CD8-positive, alpha-beta memory T cell (primary cell): Measurements from ENCODE around the gene ITGAL. TPM values are rescaled to one million over a fixed set of nuclear protein-coding genes. Genes with fewer than 3 reads are reported as not detected.
"Not testable (repeated sequence)": the region's sequence is repeated elsewhere in the genome, so short reads cannot be mapped to it uniquely, and the experiment has no call there.

Experiments
- CTCF ChIA-PET: fragments of 350-600 bp; sonication (Branson Sonifier 250); formaldehyde crosslinking; loops from one replicate; lab custom pipeline; 2021; ENCODE audit warnings: antibody characterized with exemption; lab: Charles Lee
- POLR2A ChIA-PET: fragments of 350-600 bp; sonication (Branson Sonifier 250); formaldehyde crosslinking; loops from one replicate; lab custom pipeline; 2021; ENCODE audit warnings: antibody characterized with exemption; lab: Charles Lee
- DNase-seq, 5 donors: peaks; one replicate each; pipeline versions ENCODE4 v3.0.0 to v3.0.0-alpha.2; 2020 to 2022; ENCODE audit warnings: mixed read lengths in 1 of 5
- H3K27ac ChIP-seq: one replicate; pipeline ENCODE4 v1.7.0; 2013; ENCODE audit warnings: low read depth, mild to moderate bottlenecking, low read length, moderate library complexity
- H3K27me3 ChIP-seq: 2 replicates; pipeline ENCODE4 v1.7.0; 2013; ENCODE audit warnings: low read length, mild to moderate bottlenecking; ENCODE audit not compliant: insufficient read depth, poor library complexity, severe bottlenecking
- H3K36me3 ChIP-seq: 2 replicates; pipeline ENCODE4 v1.7.0; 2013; ENCODE audit warnings: mild to moderate bottlenecking, low read length, moderate library complexity; ENCODE audit not compliant: insufficient read depth
- H3K4me1 ChIP-seq: 2 replicates; pipeline ENCODE4 v1.7.0; 2013; ENCODE audit warnings: mild to moderate bottlenecking, low read length, moderate library complexity; ENCODE audit not compliant: insufficient read depth
- H3K4me3 ChIP-seq: 2 replicates; pipeline ENCODE4 v1.7.0; 2013; ENCODE audit warnings: mild to moderate bottlenecking, low read length
- H3K9me3 ChIP-seq: 2 replicates; pipeline ENCODE4 v1.7.0; 2013; ENCODE audit warnings: mild to moderate bottlenecking, low read length
- H3K27ac Mint-ChIP-seq, 8 donors: one replicate each; pipeline ENCODE4 v1.8.0; 2020 to 2021; ENCODE audit warnings: mixed read lengths in 8 of 8, mild to moderate bottlenecking in 6 of 8, inconsistent platforms in 3 of 8, moderate library complexity in 3 of 8
- H3K27me3 Mint-ChIP-seq, 2 donors: one replicate each; pipeline ENCODE4 v1.8.0; 2020 to 2021; ENCODE audit warnings: mixed read lengths in 2 of 2, mild to moderate bottlenecking in 1 of 2, moderate library complexity in 1 of 2
- H3K36me3 Mint-ChIP-seq, 3 donors: one replicate each; pipeline ENCODE4 v1.8.0; 2020 to 2021; ENCODE audit warnings: mixed read lengths in 3 of 3, inconsistent platforms in 1 of 3, mild to moderate bottlenecking in 1 of 3
- H3K4me1 Mint-ChIP-seq, 3 donors: one replicate each; pipeline ENCODE4 v1.8.0; 2020 to 2021; ENCODE audit warnings: mixed read lengths in 3 of 3, inconsistent platforms in 1 of 3, mild to moderate bottlenecking in 1 of 3
- H3K4me3 Mint-ChIP-seq, 7 donors: one replicate each; pipeline ENCODE4 v1.8.0; 2020 to 2021; ENCODE audit warnings: mixed read lengths in 7 of 7, mild to moderate bottlenecking in 6 of 7, moderate library complexity in 4 of 7, inconsistent platforms in 2 of 7
- H3K9me3 Mint-ChIP-seq, 5 donors: one replicate each; pipeline ENCODE4 v1.8.0; 2020 to 2022; ENCODE audit warnings: mixed read lengths in 5 of 5, mild to moderate bottlenecking in 3 of 5, moderate library complexity in 2 of 5, inconsistent platforms in 1 of 5
- polyA plus RNA-seq: library from polyadenylated mRNA; unstranded; fragments of 300-500 nt; fragmentation: Illumina TruSeq; gene quantifications from one replicate; pipeline ENCODE4 v1.2.3, GENCODE V29; 2021
- total RNA-seq, 2 experiments: library from RNA; stranded (reverse); gene quantifications; one replicate each; pipeline ENCODE4 v1.2.3, GENCODE V29; 2021

The ITGAL gene
- total and polyA plus RNA-seq, 3 experiments from 2014 or later, result 256 to 363 (median 333) TPM

- CTCF ChIA-PET, result interaction anchor here (2.1 kb wide), 1 partner anchor 17 kb away, joined by 7 read pairs; the partner anchor contains the start of gene ZNF764
- H3K27ac Mint-ChIP-seq, POLR2A ChIA-PET: not testable (repeated sequence)
Observed at GRCh38 chr16:30539986-30540526, 67.5 kb downstream of the ITGAL start.

GRCh38 chr16:30540916-30541464 is 68.4 kb downstream of the ITGAL start:
- H3K36me3 Mint-ChIP-seq, DNase-seq, H3K27me3 Mint-ChIP-seq, H3K9me3 Mint-ChIP-seq, H3K4me3 ChIP-seq, H3K4me3 Mint-ChIP-seq, H3K9me3 ChIP-seq, H3K27me3 ChIP-seq, H3K4me1 ChIP-seq, H3K36me3 ChIP-seq, H3K27ac ChIP-seq, POLR2A ChIA-PET, H3K27ac Mint-ChIP-seq: not testable (repeated sequence)
- peaks cover 6 to 17% (median 12%) of the 10 kb centered on the region in 3 donors for H3K4me1 Mint-ChIP-seq
- CTCF ChIA-PET, result interaction anchor here (0.6 to 2.1 kb wide), 2 partner anchors 16 to 69 kb away, joined by 3 to 7 read pairs; partner anchors contain the start of genes ZNF689 and ZNF764

More at GRCh38 chr16:30539986-30540526, 67.5 kb downstream of the ITGAL start:
- H3K27me3 ChIP-seq, DNase-seq, H3K9me3 ChIP-seq, H3K36me3 ChIP-seq, H3K4me3 Mint-ChIP-seq, H3K27me3 Mint-ChIP-seq, H3K4me3 ChIP-seq, H3K9me3 Mint-ChIP-seq: not testable (repeated sequence)
- Histone ChIP-seq H3K27ac (peak overlapping the region; percentile 9), H3K4me1 (peaks cover 16% of the 10 kb centered on the region)
- Mint-ChIP-seq H3K4me1 (peaks cover 16 to 25% (median 18%) of the 10 kb centered on the region in 3 donors), H3K36me3 (peaks cover 0 to 12% (median 0%) of the 10 kb centered on the region in 3 donors)

- peaks cover 0 to 4% (median 0%) of the 10 kb centered on the region in 3 donors for H3K36me3 Mint-ChIP-seq
- Histone ChIP-seq H3K36me3 (peaks cover 4% of the 10 kb centered on the region), H3K9me3 (no peaks in the 10 kb centered on the region), H3K4me1 (no peaks in the 10 kb centered on the region), H3K4me3 (no peak overlapping the region), H3K27ac (peak overlapping the region; percentile 54), H3K27me3 (no peaks in the 10 kb centered on the region)
- no peak for DNase-seq
- ChIA-PET POLR2A (interaction anchor here (1.1 kb wide), 1 partner anchor 10 kb away, joined by 7 read pairs; no protein-coding TSS in a partner anchor), CTCF (interaction anchor here (2.1 kb wide), 1 partner anchor 16 kb away, joined by 7 read pairs; the partner anchor contains the start of gene ZNF764)
- no peak overlapping the region for H3K27ac Mint-ChIP-seq
- H3K4me3 Mint-ChIP-seq, result no peak overlapping the region
- peaks cover 0 to 12% (median 6%) of the 10 kb centered on the region in 3 donors for H3K4me1 Mint-ChIP-seq
- no peaks in the 10 kb centered on the region for H3K9me3 Mint-ChIP-seq
- H3K27me3 Mint-ChIP-seq, result peaks cover 0 to 2% of the 10 kb centered on the region in 2 donors
Observed at GRCh38 chr16:30541502-30542329, 69.2 kb downstream of the ITGAL start.

GRCh38 chr16:30543067-30543466 is 70.5 kb downstream of the ITGAL start:
- Mint-ChIP-seq H3K4me1 (peaks cover 2 to 8% (median 2%) of the 10 kb centered on the region in 3 donors), H3K4me3 (no peak overlapping the region), H3K27me3 (peaks cover 0 to 2% of the 10 kb centered on the region in 2 donors), H3K27ac (no peak overlapping the region), H3K36me3 (peaks cover 0 to 3% (median 0%) of the 10 kb centered on the region in 3 donors), H3K9me3 (no peaks in the 10 kb centered on the region)
- DNase-seq, result no peak
- Histone ChIP-seq H3K36me3 (peaks cover 4% of the 10 kb centered on the region), H3K9me3 (no peaks in the 10 kb centered on the region), H3K27me3 (no peaks in the 10 kb centered on the region), H3K4me1 (no peaks in the 10 kb centered on the region), H3K4me3 (no peak overlapping the region), H3K27ac (no peak overlapping the region)
- CTCF ChIA-PET, result no interaction called here
- POLR2A ChIA-PET, result interaction anchor here (1.1 kb wide), 1 partner anchor 9 kb away, joined by 7 read pairs; no protein-coding TSS in a partner anchor

GRCh38 chr16:30546115-30546514 is 73.6 kb downstream of the ITGAL start:
- ChIA-PET POLR2A (interaction anchor here (0.6 to 0.7 kb wide), 2 partner anchors 11 to 37 kb away, joined by 4 to 6 read pairs; no protein-coding TSS in a partner anchor), CTCF (interaction anchor here (1.0 to 1.1 kb wide), 3 partner anchors 9 to 52 kb away, joined by 3 read pairs; no protein-coding TSS in a partner anchor)
- Mint-ChIP-seq H3K27ac (peak overlapping the region in 3 of 8 donors; percentile 19 to 56 (median 20)), H3K36me3 (no peaks in the 10 kb centered on the region), H3K27me3 (peaks cover 0 to 2% of the 10 kb centered on the region in 2 donors), H3K4me3 (peak overlapping the region in 1 of 7 donors; percentile 60), H3K9me3 (no peaks in the 10 kb centered on the region), H3K4me1 (peaks cover 10 to 27% (median 16%) of the 10 kb centered on the region in 3 donors)
- Histone ChIP-seq H3K4me1 (peaks cover 3% of the 10 kb centered on the region), H3K9me3 (no peaks in the 10 kb centered on the region), H3K36me3 (no peaks in the 10 kb centered on the region), H3K27ac (no peak overlapping the region), H3K27me3 (no peaks in the 10 kb centered on the region), H3K4me3 (no peak overlapping the region)
- no peak for DNase-seq

GRCh38 chr16:30548416-30549253 is 76.1 kb downstream of the ITGAL start:
- Mint-ChIP-seq H3K9me3 (no peaks in the 10 kb centered on the region), H3K27me3 (peaks cover 0 to 5% of the 10 kb centered on the region in 2 donors), H3K4me3 (no peak overlapping the region), H3K4me1 (peaks cover 33 to 52% (median 40%) of the 10 kb centered on the region in 3 donors), H3K27ac (peak overlapping the region in 7 of 8 donors; percentile 28 to 90 (median 75)), H3K36me3 (peaks cover 0 to 8% (median 0%) of the 10 kb centered on the region in 3 donors)
- Histone ChIP-seq H3K4me3 (no peak overlapping the region), H3K27ac (no peak overlapping the region), H3K4me1 (peaks cover 28% of the 10 kb centered on the region), H3K9me3 (no peaks in the 10 kb centered on the region), H3K27me3 (no peaks in the 10 kb centered on the region), H3K36me3 (peaks cover 3% of the 10 kb centered on the region)
- CTCF ChIA-PET, result interaction anchor here (4.0 kb wide), 1 partner anchor 13 kb away, joined by 15 read pairs; the partner anchor contains the start of gene ZNF747
- POLR2A ChIA-PET, result no interaction called here
- no peak for DNase-seq

GRCh38 chr16:30551781-30552180 is 79.2 kb downstream of the ITGAL start:
- Histone ChIP-seq H3K27ac (peak overlapping the region; percentile 24), H3K36me3 (peaks cover 15% of the 10 kb centered on the region), H3K27me3 (no peaks in the 10 kb centered on the region), H3K9me3 (no peaks in the 10 kb centered on the region), H3K4me1 (peaks cover 42% of the 10 kb centered on the region), H3K4me3 (peak overlapping the region; percentile 37)
- H3K27me3 Mint-ChIP-seq, result peaks cover 0 to 3% of the 10 kb centered on the region in 2 donors
- POLR2A ChIA-PET, result interaction anchor here (0.6 to 1.4 kb wide), 15 partner anchors 9 to 180 kb away, joined by 3 to 21 read pairs (median 5); partner anchors contain the start of genes ZNF688 and ZNF747
- DNase-seq, result peak; percentile 59 to 86 (median 71)
- peak overlapping the region; percentile 64 to 89 (median 80) for H3K4me3 Mint-ChIP-seq
- CTCF ChIA-PET, result interaction anchor here (0.6 to 4.2 kb wide), 8 partner anchors 16 to 154 kb away, joined by 3 to 31 read pairs (median 4); partner anchors contain the start of gene ZNF747
- peaks cover 0 to 34% (median 2%) of the 10 kb centered on the region in 3 donors for H3K36me3 Mint-ChIP-seq
- no peaks in the 10 kb centered on the region for H3K9me3 Mint-ChIP-seq
- H3K4me1 Mint-ChIP-seq, result peaks cover 50 to 75% (median 58%) of the 10 kb centered on the region in 3 donors
- peak overlapping the region; percentile 82 to 97 (median 94) for H3K27ac Mint-ChIP-seq
